Measurements from ENCODE around the gene HDAC4. TPM values are rescaled to one million over a fixed set of nuclear protein-coding genes. Genes with fewer than 3 reads are reported as not detected.
A peak's percentile ranks its signal among the peaks of the same experiment; 100 is the strongest.

HDAC4 gene
- total RNA-seq, 4 donors from 2014 or later = 12.9 to 91.6 (median 39.8) TPM

- no peak overlapping the region for H3K4me3 ChIP-seq (replicated peaks in 1 of 3)
- no peak overlapping the region for H3K27ac ChIP-seq
- no peaks in the 10 kb centered on the region for H3K27me3 ChIP-seq
- no peaks in the 10 kb centered on the region for H3K36me3 ChIP-seq
- H3K4me1 ChIP-seq = peaks cover 4% of the 10 kb centered on the region in 2 donors
- no peaks in the 10 kb centered on the region for H3K9me3 ChIP-seq
- 89 to 90% methylated on average over 6 of the region's 6 CpGs for WGBS, 2 donors
- intact Hi-C loops (cut with DNase I) = loop anchor here (10.0 kb wide), 1 partner anchor 140 kb away; no protein-coding TSS in a partner anchor
- no peak for TF ChIP-seq POLR2A (IDR thresholded peaks at IDR 0.05)
- TF ChIP-seq CTCF (IDR thresholded peaks at IDR 0.05) = no peak
- no peak for DNase-seq
Observed at GRCh38 chr2:239405071-239405470, 4.3 kb upstream of the HDAC4 start.

- Histone ChIP-seq H3K4me3 (replicated peaks in 1 of 3) (no peak overlapping the region), H3K4me1 (peaks cover 18 to 20% of the 10 kb centered on the region in 2 donors), H3K27me3 (no peaks in the 10 kb centered on the region), H3K27ac (no peak overlapping the region), H3K9me3 (no peaks in the 10 kb centered on the region), H3K36me3 (no peaks in the 10 kb centered on the region)
- WGBS, 2 donors = 95 to 97% methylated on average over 11 of the region's 11 CpGs
- no peak for TF ChIP-seq POLR2A (IDR thresholded peaks at IDR 0.05)
- TF ChIP-seq CTCF (IDR thresholded peaks at IDR 0.05) = no peak
- no peak for DNase-seq
- intact Hi-C loops (cut with DNase I) = loop anchor here (10.0 kb wide), 1 partner anchor 138 kb away; no protein-coding TSS in a partner anchor
Observed at GRCh38 chr2:239402666-239403065, 1.8 kb upstream of the HDAC4 start.

GRCh38 chr2:239401881-239402233 is 1.0 kb upstream of the HDAC4 start:
- H3K9me3 ChIP-seq = no peaks in the 10 kb centered on the region
- no peaks in the 10 kb centered on the region for H3K36me3 ChIP-seq
- intact Hi-C loops (cut with DNase I) = loop anchor here (10.0 kb wide), 1 partner anchor 137 kb away; no protein-coding TSS in a partner anchor
- H3K27me3 ChIP-seq = no peaks in the 10 kb centered on the region
- 3 to 5% methylated on average over 21 to 32 of the region's 33 CpGs for WGBS, 2 donors
- peak in 1 of 6 experiments; percentile 28 for TF ChIP-seq CTCF (IDR thresholded peaks at IDR 0.05)
- no peak for TF ChIP-seq POLR2A (IDR thresholded peaks at IDR 0.05)
- peak overlapping the region; percentile 94 to 100 (median 100) for H3K27ac ChIP-seq
- DNase-seq = no peak
- peaks cover 24 to 28% of the 10 kb centered on the region in 2 donors for H3K4me1 ChIP-seq
- peak overlapping the region; percentile 16 to 56 (median 19) for H3K4me3 ChIP-seq (replicated peaks in 1 of 3)

GRCh38 chr2:239401067-239401880 is 454 bp upstream of the HDAC4 start:
- Histone ChIP-seq H3K4me3 (replicated peaks in 1 of 3) (peak overlapping the region; percentile 16 to 56 (median 19)), H3K9me3 (no peaks in the 10 kb centered on the region), H3K4me1 (peaks cover 28 to 32% of the 10 kb centered on the region in 2 donors), H3K36me3 (no peaks in the 10 kb centered on the region), H3K27ac (peak overlapping the region; percentile 94 to 100 (median 100)), H3K27me3 (no peaks in the 10 kb centered on the region)
- intact Hi-C loops (cut with DNase I) = loop anchor here (10.0 kb wide), 1 partner anchor 136 kb away; no protein-coding TSS in a partner anchor
- DNase-seq = peak; percentile 99
- no peak for TF ChIP-seq CTCF (IDR thresholded peaks at IDR 0.05)
- TF ChIP-seq POLR2A (IDR thresholded peaks at IDR 0.05) = peak; percentile 90 to 98
- 0% methylated on average over 25 of the region's 90 CpGs; no CpG with 5 or more reads in 1 of the 2 donors for WGBS, 2 donors
